Cardiac muscle cell (in vitro differentiated cells and primary cell): ENCODE measurements around the gene SCNN1B. TPM values are rescaled to one million over a fixed set of nuclear protein-coding genes. Genes with fewer than 3 reads are reported as not detected.

ENCODE experiments used
- DNase-seq, 2 donors: peaks; one replicate each; pipeline versions ENCODE4 v3.0.0 to v3.0.0-alpha.2; 2010 to 2017; ENCODE audit warnings: low read depth in 1 of 2, low spot score in 1 of 2
- H3K27ac ChIP-seq: fragments of 200-600 bp; sonication (generic); 2 replicates; pipeline ENCODE4 v1.5.1; 2016
- H3K27me3 ChIP-seq: fragments of 200-600 bp; sonication (generic); 2 replicates; pipeline ENCODE4 v1.6.0; 2016; ENCODE audit warnings: control low read depth
- H3K36me3 ChIP-seq: fragments of 200-600 bp; sonication (generic); 2 replicates; pipeline ENCODE4 v1.5.1; 2016; ENCODE audit warnings: control low read depth
- H3K4me1 ChIP-seq: fragments of 200-600 bp; sonication (generic); 2 replicates; pipeline ENCODE4 v1.8.1; 2017; ENCODE audit warnings: low read depth, mild to moderate bottlenecking, mixed run types
- H3K4me3 ChIP-seq: fragments of 200-600 bp; sonication (generic); 2 replicates; pipeline ENCODE4 v1.5.1; 2016; ENCODE audit warnings: mild to moderate bottlenecking
- H3K9me3 ChIP-seq: fragments of 200-600 bp; sonication (generic); 2 replicates; pipeline ENCODE4 v1.5.1; 2017; ENCODE audit warnings: low read depth, mild to moderate bottlenecking, control low read depth
- polyA plus RNA-seq: library from polyadenylated mRNA; unstranded; fragments of >200 nt; fragmentation: Nextera tagmentation; extraction: Ambion mirVana; gene quantifications from 2 replicates; pipeline ENCODE4 v1.2.1, GENCODE V29; 2016
- total RNA-seq: library from RNA; depleted of rRNA; stranded (reverse); fragments of >200 nt; gene quantifications from 2 replicates; pipeline ENCODE4 v1.2.3, GENCODE V29; 2016
- TF ChIP-seq, protein P1 (sequence below): IDR thresholded peaks from 2 replicates; pipeline ENCODE4 v1.5.1; 2012; ENCODE audit warnings: low read depth, mild to moderate bottlenecking, low read length

The SCNN1B gene
- total and polyA plus RNA-seq, 2 experiments from 2014 or later = not detected

DNA sequence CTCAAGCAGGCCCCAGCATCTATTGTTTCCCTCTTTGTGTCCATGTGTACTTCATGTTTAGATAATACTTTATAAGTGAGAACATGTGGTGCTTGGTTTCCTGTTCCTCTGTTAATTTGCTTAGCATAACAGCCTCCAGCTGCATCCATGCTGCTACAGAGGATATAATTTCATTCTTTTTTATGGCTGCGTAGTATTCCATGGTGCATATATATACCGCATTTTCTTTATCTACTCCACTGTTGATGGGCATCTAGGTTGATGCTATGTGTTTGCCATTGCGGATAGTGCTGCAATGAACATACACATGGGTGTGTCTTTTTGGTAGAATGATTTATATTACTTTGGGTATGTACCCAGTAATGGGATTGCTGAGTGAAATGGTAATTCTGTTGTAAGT lies 31.4 kb upstream of the SCNN1B start:
- no peaks in the 10 kb centered on the region for H3K36me3 ChIP-seq

DNA sequence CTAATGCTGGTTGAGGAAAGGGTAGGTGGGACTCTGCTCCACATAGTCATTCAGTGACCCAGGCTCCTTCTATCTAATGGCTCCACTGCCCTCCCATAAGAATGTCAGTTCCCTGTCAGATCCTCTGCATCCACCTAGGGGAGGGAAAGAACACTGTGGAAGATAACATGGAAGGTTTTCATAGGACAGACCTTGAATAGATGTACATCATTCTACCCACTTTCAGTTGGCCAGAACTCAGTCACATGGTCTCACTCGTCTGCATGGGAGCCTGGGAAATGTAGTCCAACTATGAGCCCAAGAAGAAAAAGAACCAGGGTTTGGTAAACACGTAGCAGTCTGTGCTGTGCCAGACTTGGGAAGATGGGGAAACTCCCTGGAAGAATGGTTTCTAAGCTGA lies 27.1 kb upstream of the SCNN1B start:
- Histone ChIP-seq H3K27me3 (no peaks in the 10 kb centered on the region), H3K27ac (no peak overlapping the region), H3K4me3 (no peak overlapping the region), H3K4me1 (no peaks in the 10 kb centered on the region), H3K9me3 (no peaks in the 10 kb centered on the region), H3K36me3 (no peaks in the 10 kb centered on the region)
- TF ChIP-seq, protein P1, sequence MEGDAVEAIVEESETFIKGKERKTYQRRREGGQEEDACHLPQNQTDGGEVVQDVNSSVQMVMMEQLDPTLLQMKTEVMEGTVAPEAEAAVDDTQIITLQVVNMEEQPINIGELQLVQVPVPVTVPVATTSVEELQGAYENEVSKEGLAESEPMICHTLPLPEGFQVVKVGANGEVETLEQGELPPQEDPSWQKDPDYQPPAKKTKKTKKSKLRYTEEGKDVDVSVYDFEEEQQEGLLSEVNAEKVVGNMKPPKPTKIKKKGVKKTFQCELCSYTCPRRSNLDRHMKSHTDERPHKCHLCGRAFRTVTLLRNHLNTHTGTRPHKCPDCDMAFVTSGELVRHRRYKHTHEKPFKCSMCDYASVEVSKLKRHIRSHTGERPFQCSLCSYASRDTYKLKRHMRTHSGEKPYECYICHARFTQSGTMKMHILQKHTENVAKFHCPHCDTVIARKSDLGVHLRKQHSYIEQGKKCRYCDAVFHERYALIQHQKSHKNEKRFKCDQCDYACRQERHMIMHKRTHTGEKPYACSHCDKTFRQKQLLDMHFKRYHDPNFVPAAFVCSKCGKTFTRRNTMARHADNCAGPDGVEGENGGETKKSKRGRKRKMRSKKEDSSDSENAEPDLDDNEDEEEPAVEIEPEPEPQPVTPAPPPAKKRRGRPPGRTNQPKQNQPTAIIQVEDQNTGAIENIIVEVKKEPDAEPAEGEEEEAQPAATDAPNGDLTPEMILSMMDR = no peak
- no peak for DNase-seq

More for the DNA sequence above, 31.4 kb upstream of the SCNN1B start:
- Histone ChIP-seq H3K27me3 (no peaks in the 10 kb centered on the region), H3K4me1 (no peaks in the 10 kb centered on the region), H3K27ac (no peak overlapping the region), H3K4me3 (no peak overlapping the region), H3K9me3 (no peaks in the 10 kb centered on the region)
- no peak for DNase-seq
- TF ChIP-seq, protein P1 = no peak

DNA sequence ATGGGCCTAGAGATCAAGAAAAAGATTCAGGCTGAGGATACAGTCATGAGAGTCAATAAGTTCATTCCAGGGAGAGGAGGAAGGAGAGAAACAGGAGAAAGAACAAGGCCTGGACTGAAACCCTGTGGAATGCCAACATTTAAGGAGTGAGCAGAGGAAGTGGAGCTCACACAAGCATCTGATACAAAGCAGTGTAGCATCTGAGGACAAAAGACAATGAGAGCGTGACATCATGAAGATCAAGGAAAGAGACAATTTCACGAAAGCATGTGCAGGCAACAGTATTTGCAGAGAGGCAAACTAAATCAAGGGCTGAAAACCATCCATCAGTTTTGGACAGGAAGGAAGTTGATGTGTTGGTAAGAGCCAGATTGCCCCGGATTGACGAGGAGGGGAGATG lies 25.3 kb upstream of the SCNN1B start:
- Histone ChIP-seq H3K27me3 (no peaks in the 10 kb centered on the region), H3K4me1 (no peaks in the 10 kb centered on the region), H3K9me3 (no peaks in the 10 kb centered on the region), H3K36me3 (no peaks in the 10 kb centered on the region), H3K4me3 (no peak overlapping the region), H3K27ac (no peak overlapping the region)
- DNase-seq = no peak
- TF ChIP-seq, protein P1 = no peak

DNA sequence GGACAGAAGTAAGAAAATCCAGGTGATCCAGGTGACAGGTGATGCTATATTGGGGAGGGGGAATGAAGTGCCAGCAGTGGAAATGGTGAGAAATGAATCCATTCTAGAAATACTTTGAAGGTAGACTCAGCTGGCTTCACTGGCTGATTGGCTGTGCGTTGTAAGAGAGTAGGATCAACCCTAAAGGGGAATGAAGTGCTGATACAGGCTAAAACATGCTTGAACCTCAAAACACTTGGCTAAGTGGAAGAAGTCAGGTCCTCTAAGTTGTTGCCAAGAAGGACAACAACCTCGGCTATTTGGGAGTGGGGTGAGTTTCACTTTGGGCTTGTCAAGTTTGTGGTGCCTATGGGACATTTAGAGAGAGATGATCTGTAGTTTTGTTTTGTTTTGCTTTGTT lies 24.1 kb upstream of the SCNN1B start:
- no peak overlapping the region for H3K27ac ChIP-seq
- DNase-seq = no peak
- TF ChIP-seq, protein P1 = no peak
- H3K27me3 ChIP-seq = no peaks in the 10 kb centered on the region
- H3K4me1 ChIP-seq = no peaks in the 10 kb centered on the region
- no peak overlapping the region for H3K4me3 ChIP-seq
- no peaks in the 10 kb centered on the region for H3K9me3 ChIP-seq
- no peaks in the 10 kb centered on the region for H3K36me3 ChIP-seq

DNA sequence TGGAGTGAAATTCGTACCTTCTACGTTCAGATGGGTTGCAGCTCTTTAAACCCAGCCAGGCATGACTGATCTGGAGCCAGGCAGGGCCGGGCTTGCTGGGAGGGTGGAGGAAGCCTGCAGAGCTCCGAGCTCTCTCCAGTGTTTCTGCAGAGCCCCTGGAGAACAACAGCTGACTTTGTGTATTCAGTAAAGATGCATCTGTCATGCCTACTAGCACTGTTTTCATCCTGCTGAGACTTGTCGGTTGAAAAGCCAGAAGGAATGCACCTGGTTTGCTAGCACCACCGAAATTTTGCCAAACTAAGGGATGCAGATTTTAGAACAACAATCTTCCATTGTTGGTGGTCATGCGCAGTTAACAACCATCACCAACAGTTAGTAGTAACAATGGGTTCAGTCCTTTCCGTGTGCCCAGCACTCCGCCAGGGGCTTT lies 22.4 kb upstream of the SCNN1B start:
- Histone ChIP-seq H3K27ac (no peak overlapping the region), H3K4me3 (no peak overlapping the region), H3K4me1 (no peaks in the 10 kb centered on the region), H3K9me3 (no peaks in the 10 kb centered on the region), H3K27me3 (no peaks in the 10 kb centered on the region), H3K36me3 (no peaks in the 10 kb centered on the region)
- DNase-seq = no peak
- TF ChIP-seq, protein P1 = no peak

DNA sequence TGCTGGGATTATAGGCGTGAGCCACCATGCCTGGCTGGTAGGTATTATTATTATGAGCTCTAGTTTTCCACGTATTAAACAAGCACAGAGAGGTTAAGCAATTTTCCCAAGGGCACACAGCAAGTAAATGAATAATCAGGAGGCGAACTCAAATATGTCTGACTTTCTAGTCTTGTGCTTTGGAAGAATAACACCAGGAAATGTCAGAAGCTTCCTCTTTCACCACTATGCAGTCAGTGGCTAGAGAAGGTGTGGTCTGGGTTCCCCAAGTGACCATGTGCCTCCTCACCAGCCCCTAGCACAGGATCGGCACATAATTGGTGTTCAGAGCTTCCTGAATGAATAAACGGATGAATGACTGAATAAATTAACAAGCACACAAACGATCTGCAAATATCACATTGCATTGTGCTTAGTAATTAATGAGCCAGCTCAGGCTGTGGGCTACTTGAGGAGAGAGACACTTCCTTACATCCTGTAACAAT lies 21.6 kb upstream of the SCNN1B start:
- Histone ChIP-seq H3K4me3 (no peak overlapping the region), H3K27me3 (no peaks in the 10 kb centered on the region), H3K9me3 (no peaks in the 10 kb centered on the region), H3K4me1 (no peaks in the 10 kb centered on the region), H3K27ac (no peak overlapping the region), H3K36me3 (no peaks in the 10 kb centered on the region)
- TF ChIP-seq, protein P1 = no peak
- no peak for DNase-seq
